Cardiac fibroblast (primary cell): ENCODE results near the gene LRMDA.
A peak's percentile ranks its signal among the peaks of the same experiment; 100 is the strongest.

ENCODE experiments used
- DNase-seq, 2 donors: peaks; one replicate each; pipeline versions ENCODE4 v3.0.0 to v3.0.0-alpha.2; 2010; ENCODE audit warnings: low read depth in 2 of 2
- H3K4me3 ChIP-seq, 2 donors: replicated peaks in 1 of 2; 1 replicate in 1 of 2; 2 replicates in 1 of 2; pipeline ENCODE4 v1.5.1; 2011; ENCODE audit warnings: low read depth in 2 of 2, low read length in 2 of 2, mild to moderate bottlenecking in 2 of 2, moderate library complexity in 1 of 2
- CTCF ChIP-seq: IDR thresholded peaks from one replicate; pipeline ENCODE4 v1.5.1; 2011; ENCODE audit warnings: low read depth, mild to moderate bottlenecking, low read length, inconsistent platforms

The LRMDA gene

GRCh38 chr10:75492173-75492925 is 60.9 kb downstream of the LRMDA start:
- TF ChIP-seq CTCF: no peak
- peak in 1 of 2 donors; percentile 29 for DNase-seq
- H3K4me3 ChIP-seq: no peak overlapping the region

GRCh38 chr10:75493464-75493863 is 62.0 kb downstream of the LRMDA start:
- no peak for TF ChIP-seq CTCF
- no peak for DNase-seq
- H3K4me3 ChIP-seq: no peak overlapping the region

GRCh38 chr10:75495434-75496190 is 64.2 kb downstream of the LRMDA start:
- no peak for TF ChIP-seq CTCF
- H3K4me3 ChIP-seq: no peak overlapping the region

GRCh38 chr10:75496191-75496567 is 64.8 kb downstream of the LRMDA start:
- DNase-seq: no peak
- TF ChIP-seq CTCF: no peak
- no peak overlapping the region for H3K4me3 ChIP-seq

More at GRCh38 chr10:75495434-75496190, 64.2 kb downstream of the LRMDA start:
- no peak for DNase-seq

GRCh38 chr10:75497997-75498883 is 66.8 kb downstream of the LRMDA start:
- no peak for TF ChIP-seq CTCF
- H3K4me3 ChIP-seq: no peak overlapping the region
- DNase-seq: peak; percentile 60 to 62

- no peak overlapping the region for H3K4me3 ChIP-seq
- no peak for TF ChIP-seq CTCF
- no peak for DNase-seq
Observed at GRCh38 chr10:75498884-75499350, 67.5 kb downstream of the LRMDA start.
